ENCODE measurements around the gene ADGRF4.

Gene ADGRF4, protein sequence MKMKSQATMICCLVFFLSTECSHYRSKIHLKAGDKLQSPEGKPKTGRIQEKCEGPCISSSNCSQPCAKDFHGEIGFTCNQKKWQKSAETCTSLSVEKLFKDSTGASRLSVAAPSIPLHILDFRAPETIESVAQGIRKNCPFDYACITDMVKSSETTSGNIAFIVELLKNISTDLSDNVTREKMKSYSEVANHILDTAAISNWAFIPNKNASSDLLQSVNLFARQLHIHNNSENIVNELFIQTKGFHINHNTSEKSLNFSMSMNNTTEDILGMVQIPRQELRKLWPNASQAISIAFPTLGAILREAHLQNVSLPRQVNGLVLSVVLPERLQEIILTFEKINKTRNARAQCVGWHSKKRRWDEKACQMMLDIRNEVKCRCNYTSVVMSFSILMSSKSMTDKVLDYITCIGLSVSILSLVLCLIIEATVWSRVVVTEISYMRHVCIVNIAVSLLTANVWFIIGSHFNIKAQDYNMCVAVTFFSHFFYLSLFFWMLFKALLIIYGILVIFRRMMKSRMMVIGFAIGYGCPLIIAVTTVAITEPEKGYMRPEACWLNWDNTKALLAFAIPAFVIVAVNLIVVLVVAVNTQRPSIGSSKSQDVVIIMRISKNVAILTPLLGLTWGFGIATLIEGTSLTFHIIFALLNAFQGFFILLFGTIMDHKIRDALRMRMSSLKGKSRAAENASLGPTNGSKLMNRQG

DNA sequence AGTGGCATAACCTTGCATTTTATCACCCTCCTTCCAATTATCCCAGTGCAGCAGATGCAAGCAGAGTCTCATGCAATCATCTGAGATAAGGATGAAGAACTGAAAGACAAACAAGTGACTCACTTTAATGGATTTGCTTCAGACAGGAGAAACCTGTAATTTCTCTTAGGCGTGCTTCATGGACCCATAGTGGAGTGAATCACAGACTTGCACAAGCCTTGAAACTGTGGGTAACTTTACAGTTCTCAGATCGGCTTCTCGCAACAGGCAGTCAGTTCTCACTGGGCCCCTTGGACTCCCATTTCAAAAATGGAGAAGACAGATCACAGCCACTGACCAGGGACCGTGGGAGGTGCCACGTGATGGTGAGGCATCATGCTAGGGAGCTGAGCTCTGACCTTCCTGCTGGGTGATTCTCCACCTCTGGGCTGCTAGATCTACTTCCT is at the start of gene ADGRF4:
Gene ADGRF4, plus strand, starts transcription at position 239 of the 446 bp plus-strand sequence. CDS start 8,666 bp downstream, outside the sequence.
- peak; percentile 70 for DNase-seq (ENCODE audit: low read depth)

DNA sequence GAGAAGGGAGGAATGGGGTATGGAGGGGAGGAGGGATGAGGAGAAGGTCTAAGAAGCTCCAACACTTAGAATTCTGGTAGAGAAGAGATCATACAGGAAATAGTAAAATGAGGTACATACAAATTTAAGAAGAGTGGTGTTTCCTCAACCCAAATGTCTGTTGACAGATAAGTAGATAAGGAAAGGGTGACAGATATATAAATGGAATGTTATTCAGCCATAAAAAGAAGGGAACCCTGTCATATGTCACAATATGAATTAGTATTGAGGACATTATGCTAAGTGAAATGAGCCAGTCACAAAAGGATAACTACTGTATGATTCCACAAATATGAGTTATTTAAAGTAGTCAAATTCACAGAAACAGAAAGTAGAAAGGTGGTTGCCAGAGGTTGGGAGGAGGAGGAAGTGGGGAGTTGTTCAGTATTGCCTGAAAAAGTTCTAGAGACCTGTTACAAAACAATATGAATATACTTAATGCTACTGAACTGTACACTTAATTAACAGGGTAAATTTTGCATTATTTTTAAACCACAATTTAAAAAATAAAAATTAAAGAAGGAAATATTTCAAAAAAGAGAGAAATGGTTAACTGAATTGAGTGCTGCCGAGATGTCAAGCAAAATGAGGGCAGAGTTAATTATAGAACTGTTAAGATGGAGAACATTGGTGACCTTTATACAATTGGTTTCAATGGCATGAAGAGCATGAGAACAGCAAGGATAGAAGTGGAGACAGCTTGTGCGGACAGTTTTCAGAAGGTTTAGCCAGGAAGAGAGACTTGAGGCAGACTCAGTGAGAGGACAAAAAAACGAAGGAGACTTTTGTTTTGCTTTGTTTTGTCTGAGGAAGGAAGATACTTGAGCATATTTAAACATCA is 47.6 kb upstream of the ADGRF4 start:
- DNase-seq (ENCODE audit: low read depth) = no peak

DNA sequence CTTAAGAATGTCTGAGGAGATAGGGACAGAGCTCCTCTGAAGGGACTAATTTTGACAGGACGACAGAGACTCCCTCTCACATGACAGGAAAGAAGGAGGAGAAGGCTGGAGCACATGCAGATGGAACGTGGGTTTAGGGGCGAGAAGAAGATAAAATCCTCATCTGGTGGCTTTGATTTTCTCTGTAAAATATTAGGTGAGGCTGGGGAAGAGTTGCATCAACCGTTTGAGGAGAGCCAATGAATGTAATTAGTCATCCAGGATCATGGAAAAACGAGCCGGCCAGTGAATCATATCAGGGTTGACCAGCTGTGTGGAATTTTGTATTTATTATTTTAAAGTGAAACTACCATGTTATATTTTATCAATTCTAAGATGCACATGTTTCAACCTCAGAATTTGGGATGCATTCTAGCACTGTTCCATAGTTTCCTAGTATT is 46.9 kb upstream of the ADGRF4 start:
- DNase-seq (ENCODE audit: low read depth) = peak; percentile 67

DNA sequence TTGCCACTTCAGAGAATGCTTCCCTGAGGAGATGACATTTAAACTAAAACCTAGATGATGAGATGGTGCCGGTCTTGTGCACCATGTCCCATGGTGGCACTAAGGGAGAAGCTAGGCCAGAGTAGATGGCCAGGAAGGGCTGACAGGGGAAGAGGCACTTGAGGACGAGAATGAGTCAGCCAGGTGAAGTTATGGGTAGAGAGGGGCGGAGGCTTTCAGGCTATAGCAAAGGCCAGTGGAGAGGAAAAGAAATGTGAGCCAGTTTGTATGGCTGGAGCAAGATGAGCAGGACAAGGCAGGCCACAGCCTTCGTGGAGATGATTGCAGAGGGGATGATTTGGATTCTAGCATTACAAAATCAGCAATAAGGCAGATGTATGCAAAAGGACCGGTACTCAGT is 44.7 kb upstream of the ADGRF4 start:
- no peak for DNase-seq (ENCODE audit: low read depth)

DNA sequence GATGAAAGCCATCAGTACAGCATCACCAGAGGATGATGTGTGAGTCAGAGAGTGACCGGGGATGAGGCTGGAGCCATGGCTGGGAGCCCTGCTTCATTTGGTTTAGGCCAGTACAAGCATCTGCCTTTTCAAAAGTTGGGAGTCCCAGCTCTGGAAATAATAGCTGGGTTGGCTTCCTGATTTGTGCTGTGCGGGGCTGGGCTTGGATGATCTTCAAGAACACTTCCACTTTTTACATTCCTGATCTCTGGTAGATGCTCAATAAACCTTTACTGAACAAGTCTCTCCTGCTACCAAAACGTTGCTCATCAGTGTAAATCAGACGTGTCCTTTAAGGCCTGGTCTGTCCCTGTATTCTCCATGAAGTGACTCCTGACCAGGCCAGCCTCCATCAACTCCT is 44.1 kb upstream of the ADGRF4 start:
- no peak for DNase-seq (ENCODE audit: low read depth)

DNA sequence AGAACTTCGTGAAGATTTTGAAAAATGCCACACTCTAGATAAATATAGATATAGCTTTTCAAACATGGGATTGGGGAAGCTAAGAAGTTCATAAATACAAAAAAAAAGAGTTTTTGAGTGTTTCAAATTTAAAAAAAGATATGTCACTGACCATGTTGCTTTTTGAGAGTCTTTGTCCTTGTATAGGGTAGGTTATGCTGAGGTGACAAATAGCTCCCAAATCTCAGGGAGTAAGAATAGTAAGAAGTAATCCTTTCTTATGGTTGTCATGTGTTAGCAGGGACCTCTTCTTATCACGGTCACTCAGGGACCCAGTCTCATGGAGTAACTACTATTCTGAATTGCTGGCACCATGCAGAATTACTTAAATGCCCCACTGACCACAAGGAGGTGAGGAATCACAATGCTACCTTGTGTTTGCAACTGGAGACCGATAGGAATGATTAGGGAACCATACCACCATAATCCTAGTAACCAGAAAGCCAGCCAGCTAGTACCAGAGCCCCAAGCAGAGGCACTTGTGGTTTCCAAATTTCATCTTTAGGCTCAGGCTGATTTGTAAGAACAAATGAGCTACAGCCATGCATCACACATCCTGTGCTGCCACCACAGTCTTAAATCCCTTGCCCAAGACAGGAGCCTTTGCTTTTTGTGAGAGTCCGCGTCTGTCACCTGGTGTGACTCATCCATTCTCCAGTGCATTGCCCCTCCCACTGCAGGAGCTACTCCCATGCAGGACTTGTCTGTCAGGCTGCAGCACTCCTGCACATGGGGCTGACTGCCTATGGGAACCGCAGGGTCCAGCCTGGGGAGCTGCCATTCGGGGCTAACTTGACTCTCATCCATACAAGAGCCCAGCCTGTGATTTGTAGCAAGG is 42.4 kb upstream of the ADGRF4 start:
- peak; percentile 29 for DNase-seq (ENCODE audit: low read depth)

DNA sequence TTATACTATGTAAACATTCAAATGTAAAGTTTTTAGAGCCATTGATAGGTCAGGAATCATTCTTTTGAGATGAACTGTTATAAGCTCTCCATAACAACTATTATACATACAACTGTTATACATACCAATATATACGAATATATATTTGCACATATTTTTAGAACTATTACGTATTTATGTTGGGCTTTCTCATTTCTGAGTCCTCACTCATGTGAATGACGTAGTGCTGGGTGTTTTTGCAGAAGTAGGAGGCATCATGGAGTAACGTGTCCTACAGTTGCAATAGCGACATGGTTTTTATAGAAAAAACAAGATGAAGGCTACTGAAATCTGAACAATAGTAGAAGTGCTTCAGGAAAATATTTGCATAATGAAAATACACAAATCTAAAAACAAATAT is 36.4 kb upstream of the ADGRF4 start:
- DNase-seq (ENCODE audit: low read depth) = no peak

DNA sequence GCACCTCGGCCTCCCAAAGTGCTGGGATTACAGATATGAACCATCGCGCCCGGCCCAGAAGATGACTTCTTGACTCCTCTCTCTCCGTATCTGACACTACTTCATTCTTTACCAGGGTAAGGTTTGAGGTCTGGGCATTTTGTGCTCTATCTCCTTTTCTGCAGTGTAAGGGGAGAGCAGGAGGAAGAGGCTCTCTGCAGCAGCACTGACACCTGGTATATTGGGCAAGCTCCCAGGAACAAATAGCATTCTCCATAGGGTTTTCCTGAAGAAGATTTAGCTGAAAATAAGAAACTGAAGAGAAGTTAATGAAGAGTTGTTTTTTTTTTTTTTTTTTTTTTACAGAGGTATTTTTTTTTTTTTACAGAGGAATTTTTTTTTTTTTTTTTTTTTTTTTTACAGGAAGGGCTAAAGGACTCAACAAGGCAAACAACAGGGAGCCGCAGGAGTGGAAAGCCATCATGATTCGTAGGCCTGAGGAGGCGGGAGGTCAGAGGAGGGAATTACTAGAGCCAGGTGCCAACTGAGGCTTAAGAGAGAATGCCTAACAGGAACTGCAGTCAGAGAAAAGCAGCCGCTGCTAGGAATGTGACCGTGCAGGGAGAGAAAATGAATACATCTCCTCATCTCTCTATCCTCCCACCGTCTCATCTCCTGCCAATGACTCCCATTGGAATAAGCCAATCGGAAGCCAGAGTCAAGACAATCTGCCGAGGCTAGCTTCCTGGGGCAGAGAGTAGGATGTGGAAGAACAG is 34.7 kb upstream of the ADGRF4 start:
- DNase-seq (ENCODE audit: low read depth) = no peak

DNA sequence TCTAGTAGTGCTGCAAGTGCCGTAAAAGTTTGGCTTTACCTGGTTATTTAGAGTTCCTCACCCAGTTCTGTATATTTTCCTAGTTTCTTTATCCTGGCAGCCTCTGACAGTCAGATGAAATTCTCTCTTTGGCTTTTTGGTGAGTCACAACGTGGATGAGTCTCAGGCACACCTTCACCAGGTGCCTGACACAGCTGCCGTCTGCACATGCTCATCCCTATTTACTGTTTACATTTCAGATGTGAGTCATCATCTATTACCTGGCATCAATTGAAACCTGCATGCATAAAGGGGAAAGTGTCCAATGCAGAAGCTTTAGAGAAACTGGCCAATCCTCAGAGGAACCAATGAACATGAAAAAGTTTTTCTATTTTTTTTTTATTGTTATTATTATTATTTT is 33.3 kb upstream of the ADGRF4 start:
- DNase-seq (ENCODE audit: low read depth) = no peak

DNA sequence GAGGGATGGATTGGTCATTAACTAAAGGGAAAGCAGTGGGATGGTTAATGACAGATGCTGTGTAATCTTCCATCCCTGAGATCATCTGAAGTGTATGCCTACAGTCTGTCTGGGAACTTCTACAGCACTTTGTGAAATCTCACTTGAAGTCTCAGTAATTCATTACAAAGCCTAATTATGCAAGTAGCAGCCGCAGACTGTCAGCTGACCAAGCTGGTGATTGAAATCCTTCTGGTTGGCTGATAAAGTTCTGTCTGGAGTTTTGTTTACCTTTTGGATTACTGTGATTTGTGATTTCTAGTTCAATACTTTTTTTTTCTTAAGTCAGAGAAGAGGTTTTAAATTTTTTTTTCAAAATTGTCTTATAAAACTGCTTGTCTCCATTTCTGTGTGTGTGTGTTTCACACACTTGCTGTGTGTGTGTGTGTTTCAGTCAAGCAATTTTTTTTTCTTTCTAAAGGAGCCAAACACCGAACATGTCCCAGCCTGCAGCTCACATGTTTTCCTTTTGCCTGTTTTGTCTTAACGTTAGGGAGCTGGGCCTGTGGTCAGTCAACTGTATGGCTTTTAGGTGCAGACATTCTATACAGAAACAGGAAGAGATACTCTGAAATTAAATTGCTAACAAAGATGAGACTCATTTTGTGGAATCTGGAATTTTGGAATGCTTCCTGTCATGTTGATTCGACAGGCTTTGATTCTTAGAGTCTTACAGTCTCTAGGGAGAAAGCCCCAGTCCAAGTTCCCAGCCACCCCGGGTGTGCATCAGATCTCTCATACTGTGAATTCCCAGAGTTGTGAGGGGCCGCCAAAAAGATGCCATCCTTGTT is 28.5 kb upstream of the ADGRF4 start:
- DNase-seq (ENCODE audit: low read depth) = peak; percentile 16

DNA sequence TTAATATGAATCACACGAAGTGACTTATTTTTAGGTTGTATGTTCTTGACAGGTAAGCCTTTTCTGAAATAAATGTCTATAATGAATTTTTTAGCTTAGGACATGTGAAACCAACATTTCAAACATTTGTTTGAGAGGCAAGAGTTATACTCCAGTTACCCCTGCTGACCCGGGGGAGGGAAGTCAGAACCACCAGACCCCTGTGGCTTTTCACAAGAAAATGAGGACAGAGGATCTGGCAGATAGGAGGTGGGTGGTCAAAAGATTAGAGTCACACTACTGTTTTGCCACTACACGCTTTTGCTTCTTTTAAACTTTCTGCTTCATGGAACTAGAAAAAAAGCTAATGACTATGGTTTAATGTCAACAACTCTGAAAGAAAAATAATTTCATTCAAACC is 27.5 kb upstream of the ADGRF4 start:
- DNase-seq (ENCODE audit: low read depth) = no peak

DNA sequence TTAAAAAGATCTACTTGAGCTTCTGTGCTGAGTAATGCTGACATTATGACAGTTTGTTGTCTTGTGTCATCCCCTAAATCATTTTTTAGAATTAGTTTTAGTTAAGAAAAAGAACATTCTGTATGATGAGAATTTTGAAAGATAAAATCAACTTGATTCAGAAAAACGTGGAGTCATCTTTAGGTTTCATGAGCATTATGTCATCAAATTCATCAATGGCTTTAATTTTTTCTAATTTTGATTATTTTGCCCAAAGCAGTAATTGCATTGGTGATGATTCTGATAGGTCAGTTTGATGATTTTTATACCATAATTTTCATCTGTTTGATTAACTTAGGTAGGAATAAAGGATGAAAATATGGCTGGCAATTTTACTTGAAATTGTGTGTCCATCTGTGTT is 26.6 kb upstream of the ADGRF4 start:
- no peak for DNase-seq (ENCODE audit: low read depth)

DNA sequence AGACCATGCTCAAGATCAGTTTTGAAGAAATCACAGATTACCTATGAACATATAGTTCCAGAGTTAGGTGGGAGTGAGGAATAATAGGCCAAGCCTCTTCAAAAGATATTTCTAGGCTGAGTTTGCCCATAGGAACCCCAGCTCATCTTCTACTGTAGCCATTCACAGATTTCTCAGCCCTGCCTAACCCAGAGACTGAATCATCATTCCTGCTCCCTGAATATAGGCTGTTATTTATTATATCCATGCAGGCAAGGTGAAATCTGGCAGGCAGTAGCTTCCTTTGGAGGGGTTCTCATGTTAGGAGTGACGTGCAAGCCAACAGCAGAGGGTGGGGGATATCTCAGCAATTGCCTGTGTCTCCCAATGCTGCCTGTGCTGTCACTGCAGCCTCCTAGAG is 25.6 kb upstream of the ADGRF4 start:
- DNase-seq (ENCODE audit: low read depth) = peak; percentile 1

DNA sequence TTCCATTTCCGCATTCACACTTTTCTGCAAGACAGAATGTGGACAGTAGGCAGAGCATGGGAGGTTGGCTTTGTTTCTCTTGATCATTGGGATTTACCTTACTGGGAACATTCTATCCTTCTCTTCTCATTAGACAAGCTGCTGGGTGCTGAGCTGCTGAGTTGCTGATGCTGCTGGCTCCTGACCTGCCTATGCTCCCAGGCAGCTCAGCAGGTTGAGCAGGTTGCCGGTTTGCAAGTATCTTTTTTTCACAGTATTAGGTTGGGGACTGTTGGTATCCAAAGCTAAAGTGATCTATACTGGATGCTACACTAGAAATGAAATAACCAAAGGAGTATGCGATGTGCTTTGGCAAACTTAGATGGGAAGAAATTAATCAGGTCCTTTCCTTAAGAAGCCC is 23.7 kb upstream of the ADGRF4 start:
- DNase-seq (ENCODE audit: low read depth) = no peak

DNA sequence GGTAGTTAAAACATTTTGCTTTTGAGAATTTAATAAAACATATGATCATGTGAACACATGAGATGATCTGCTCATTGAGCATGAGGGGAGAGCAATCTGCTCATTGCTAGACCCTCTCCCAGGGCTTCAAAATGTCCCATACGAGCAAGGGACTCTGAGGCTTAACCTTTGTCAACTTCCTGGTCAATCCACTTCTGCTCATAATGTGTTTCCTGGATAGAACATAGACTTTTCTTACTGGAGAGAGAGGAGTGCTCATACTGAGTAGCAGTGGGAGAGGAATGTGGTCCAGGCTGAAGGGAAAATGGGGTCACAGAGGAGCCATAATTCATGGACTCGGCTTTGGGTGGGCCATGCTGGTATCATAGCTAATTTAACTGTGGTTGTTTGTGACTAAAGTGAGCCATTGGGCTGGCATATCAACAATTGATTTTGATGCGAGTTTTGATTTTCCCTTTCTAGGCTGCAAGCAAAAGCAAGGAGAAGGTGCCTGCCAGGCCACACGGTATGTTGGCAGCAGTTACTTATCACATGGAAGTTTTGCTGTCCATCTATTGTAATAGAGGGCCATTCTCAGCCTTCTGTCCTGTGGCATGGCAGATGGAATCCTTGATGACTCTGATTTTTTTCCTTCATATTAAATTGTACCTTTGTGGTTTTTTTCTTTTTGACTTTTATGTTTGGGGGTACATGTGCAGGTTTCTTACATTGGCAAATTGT is 20.8 kb upstream of the ADGRF4 start:
- no peak for DNase-seq (ENCODE audit: low read depth)

DNA sequence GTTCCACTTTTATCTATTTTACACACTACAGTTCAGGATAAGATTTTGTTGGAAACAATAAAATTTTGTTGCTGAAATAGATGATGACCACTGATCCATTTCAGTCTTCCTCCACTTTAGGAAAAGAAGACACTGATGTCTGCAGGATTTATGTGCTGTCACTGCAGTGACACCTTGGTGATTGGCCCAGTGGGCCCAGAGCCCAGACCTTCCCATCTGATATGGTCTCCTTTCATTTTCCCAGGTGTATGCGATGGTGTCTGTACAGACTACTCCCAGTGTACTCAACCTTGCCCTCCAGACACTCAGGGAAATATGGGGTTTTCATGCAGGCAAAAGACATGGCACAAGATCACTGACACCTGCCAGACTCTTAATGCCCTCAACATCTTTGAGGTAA is 19.6 kb upstream of the ADGRF4 start:
- DNase-seq (ENCODE audit: low read depth) = no peak

DNA sequence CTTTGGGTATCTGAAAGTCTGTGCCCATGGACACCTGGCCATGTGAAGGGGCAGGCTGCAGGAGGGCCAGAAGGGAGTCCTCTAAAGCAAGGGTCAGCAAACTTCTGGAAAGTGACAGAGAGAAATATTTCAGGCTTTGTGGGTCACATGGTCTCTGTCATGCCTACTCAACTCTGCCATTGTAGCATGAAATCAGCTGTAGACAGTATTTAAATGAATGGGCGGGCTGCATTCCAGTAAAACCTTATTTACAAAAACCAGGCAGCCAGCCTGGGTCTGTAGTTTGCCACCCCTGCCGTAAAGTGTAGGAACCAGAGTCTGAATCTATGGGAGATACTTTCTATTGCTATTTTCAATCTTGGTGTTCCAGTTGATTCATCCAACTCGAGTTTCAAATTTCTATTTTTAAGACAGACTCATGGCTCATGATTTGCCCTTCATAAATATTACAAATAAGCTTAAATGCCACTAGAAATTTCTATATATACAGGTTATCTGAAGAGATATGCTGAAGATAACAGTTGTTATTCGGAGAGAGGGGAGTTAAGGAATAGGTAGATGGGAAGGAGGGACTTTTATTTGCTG is 19.0 kb upstream of the ADGRF4 start:
- DNase-seq (ENCODE audit: low read depth) = no peak

DNA sequence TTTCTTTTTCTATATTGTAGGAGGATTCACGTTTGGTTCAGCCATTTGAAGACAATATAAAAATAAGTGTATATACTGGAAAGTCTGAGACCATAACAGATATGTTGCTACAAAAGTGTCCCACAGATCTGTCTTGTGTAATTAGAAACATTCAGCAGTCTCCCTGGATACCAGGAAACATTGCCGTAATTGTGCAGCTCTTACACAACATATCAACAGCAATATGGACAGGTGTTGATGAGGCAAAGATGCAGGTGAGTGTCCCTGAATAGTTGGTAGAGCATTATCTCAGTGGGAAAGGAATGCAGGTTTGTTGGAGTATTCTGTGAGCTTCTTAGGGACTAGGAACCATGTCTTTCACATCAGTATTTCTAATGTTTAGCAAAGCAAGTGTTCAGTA is 18.3 kb upstream of the ADGRF4 start:
- no peak for DNase-seq (ENCODE audit: low read depth)

DNA sequence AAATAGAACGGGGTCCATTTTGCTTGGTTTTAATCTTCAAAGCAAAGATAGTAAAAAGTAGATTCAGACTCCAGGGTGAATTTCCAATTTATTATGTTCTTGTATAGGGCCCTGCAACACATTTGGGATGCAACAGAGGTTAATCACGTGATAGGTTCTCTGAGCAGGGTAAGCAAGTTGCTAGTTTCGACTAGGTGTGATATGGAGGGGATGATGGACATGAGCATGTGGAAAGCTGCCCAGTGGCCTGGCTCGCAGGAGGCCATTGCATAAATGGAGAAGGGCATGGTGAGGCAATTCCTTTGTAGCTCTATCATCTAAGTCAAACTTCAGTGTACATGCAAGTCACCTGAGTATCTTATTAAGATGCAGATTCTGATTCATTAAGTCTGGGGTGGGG is 17.7 kb upstream of the ADGRF4 start:
- no peak for DNase-seq (ENCODE audit: low read depth)

Data from iris pigment epithelial cell (primary cell).